ENCODE measurements around the gene HSPB3. TPM values are rescaled to one million over a fixed set of nuclear protein-coding genes. Genes with fewer than 3 reads are reported as not detected.

Gene HSPB3
- total and polyA plus RNA-seq, 2 of the 8 experiments (the other 6 are each of a cell fraction or from before 2014, with no cell fraction given) = not detected

DNA sequence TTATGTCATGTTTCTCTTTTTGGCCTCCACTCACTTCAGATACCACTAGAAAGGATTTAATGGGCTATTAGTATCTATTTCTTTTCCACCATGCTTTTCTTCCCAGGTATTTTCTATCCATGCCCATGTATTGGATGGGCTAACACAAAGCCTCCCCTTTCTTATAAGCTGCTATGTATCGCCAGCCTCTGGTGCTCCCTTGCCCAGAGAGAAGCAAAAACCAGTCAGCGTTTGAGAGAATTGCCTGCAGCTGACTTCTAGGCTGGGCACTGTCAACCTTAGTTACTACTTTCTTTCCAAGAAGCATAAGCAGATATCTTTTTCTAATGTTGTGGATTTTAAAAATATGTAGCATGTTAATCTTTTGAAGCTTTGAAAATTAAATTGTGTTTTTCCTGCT is 30.2 kb upstream of the HSPB3 start (continued):
- TF ChIP-seq, protein P1, sequence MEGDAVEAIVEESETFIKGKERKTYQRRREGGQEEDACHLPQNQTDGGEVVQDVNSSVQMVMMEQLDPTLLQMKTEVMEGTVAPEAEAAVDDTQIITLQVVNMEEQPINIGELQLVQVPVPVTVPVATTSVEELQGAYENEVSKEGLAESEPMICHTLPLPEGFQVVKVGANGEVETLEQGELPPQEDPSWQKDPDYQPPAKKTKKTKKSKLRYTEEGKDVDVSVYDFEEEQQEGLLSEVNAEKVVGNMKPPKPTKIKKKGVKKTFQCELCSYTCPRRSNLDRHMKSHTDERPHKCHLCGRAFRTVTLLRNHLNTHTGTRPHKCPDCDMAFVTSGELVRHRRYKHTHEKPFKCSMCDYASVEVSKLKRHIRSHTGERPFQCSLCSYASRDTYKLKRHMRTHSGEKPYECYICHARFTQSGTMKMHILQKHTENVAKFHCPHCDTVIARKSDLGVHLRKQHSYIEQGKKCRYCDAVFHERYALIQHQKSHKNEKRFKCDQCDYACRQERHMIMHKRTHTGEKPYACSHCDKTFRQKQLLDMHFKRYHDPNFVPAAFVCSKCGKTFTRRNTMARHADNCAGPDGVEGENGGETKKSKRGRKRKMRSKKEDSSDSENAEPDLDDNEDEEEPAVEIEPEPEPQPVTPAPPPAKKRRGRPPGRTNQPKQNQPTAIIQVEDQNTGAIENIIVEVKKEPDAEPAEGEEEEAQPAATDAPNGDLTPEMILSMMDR (IDR thresholded peaks at IDR 0.05; ENCODE audit: control extremely low read depth in 1 of 3, insufficient read depth in 1 of 3, low read depth in 1 of 3, low read length in 3 of 3) = no peak
- TF ChIP-seq CEBPB (IDR thresholded peaks at IDR 0.05; ENCODE audit: low read depth, low read length) (no peak), ZNF274 (IDR thresholded peaks at IDR 0.05; ENCODE audit: borderline replicate concordance, extremely low read depth, low read length) (no peak), FOSL1 (IDR thresholded peaks at IDR 0.05; ENCODE audit: insufficient read depth, low read depth, low read length) (no peak), KDM5A (IDR thresholded peaks at IDR 0.05; ENCODE audit: low read length) (no peak), POLR2A (IDR thresholded peaks at IDR 0.05; ENCODE audit: control extremely low read depth in 1 of 2, low read depth in 2 of 2, low read length in 2 of 2) (no peak), NRF1 (IDR thresholded peaks at IDR 0.05; ENCODE audit: low read depth, low read length) (no peak)
- TF ChIP-seq, protein P2, sequence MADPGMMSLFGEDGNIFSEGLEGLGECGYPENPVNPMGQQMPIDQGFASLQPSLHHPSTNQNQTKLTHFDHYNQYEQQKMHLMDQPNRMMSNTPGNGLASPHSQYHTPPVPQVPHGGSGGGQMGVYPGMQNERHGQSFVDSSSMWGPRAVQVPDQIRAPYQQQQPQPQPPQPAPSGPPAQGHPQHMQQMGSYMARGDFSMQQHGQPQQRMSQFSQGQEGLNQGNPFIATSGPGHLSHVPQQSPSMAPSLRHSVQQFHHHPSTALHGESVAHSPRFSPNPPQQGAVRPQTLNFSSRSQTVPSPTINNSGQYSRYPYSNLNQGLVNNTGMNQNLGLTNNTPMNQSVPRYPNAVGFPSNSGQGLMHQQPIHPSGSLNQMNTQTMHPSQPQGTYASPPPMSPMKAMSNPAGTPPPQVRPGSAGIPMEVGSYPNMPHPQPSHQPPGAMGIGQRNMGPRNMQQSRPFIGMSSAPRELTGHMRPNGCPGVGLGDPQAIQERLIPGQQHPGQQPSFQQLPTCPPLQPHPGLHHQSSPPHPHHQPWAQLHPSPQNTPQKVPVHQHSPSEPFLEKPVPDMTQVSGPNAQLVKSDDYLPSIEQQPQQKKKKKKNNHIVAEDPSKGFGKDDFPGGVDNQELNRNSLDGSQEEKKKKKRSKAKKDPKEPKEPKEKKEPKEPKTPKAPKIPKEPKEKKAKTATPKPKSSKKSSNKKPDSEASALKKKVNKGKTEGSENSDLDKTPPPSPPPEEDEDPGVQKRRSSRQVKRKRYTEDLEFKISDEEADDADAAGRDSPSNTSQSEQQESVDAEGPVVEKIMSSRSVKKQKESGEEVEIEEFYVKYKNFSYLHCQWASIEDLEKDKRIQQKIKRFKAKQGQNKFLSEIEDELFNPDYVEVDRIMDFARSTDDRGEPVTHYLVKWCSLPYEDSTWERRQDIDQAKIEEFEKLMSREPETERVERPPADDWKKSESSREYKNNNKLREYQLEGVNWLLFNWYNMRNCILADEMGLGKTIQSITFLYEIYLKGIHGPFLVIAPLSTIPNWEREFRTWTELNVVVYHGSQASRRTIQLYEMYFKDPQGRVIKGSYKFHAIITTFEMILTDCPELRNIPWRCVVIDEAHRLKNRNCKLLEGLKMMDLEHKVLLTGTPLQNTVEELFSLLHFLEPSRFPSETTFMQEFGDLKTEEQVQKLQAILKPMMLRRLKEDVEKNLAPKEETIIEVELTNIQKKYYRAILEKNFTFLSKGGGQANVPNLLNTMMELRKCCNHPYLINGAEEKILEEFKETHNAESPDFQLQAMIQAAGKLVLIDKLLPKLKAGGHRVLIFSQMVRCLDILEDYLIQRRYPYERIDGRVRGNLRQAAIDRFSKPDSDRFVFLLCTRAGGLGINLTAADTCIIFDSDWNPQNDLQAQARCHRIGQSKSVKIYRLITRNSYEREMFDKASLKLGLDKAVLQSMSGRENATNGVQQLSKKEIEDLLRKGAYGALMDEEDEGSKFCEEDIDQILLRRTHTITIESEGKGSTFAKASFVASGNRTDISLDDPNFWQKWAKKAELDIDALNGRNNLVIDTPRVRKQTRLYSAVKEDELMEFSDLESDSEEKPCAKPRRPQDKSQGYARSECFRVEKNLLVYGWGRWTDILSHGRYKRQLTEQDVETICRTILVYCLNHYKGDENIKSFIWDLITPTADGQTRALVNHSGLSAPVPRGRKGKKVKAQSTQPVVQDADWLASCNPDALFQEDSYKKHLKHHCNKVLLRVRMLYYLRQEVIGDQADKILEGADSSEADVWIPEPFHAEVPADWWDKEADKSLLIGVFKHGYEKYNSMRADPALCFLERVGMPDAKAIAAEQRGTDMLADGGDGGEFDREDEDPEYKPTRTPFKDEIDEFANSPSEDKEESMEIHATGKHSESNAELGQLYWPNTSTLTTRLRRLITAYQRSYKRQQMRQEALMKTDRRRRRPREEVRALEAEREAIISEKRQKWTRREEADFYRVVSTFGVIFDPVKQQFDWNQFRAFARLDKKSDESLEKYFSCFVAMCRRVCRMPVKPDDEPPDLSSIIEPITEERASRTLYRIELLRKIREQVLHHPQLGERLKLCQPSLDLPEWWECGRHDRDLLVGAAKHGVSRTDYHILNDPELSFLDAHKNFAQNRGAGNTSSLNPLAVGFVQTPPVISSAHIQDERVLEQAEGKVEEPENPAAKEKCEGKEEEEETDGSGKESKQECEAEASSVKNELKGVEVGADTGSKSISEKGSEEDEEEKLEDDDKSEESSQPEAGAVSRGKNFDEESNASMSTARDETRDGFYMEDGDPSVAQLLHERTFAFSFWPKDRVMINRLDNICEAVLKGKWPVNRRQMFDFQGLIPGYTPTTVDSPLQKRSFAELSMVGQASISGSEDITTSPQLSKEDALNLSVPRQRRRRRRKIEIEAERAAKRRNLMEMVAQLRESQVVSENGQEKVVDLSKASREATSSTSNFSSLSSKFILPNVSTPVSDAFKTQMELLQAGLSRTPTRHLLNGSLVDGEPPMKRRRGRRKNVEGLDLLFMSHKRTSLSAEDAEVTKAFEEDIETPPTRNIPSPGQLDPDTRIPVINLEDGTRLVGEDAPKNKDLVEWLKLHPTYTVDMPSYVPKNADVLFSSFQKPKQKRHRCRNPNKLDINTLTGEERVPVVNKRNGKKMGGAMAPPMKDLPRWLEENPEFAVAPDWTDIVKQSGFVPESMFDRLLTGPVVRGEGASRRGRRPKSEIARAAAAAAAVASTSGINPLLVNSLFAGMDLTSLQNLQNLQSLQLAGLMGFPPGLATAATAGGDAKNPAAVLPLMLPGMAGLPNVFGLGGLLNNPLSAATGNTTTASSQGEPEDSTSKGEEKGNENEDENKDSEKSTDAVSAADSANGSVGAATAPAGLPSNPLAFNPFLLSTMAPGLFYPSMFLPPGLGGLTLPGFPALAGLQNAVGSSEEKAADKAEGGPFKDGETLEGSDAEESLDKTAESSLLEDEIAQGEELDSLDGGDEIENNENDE (IDR thresholded peaks at IDR 0.05; ENCODE audit: insufficient replicate concordance, low read length) = no peak
- TF ChIP-seq, protein P3, sequence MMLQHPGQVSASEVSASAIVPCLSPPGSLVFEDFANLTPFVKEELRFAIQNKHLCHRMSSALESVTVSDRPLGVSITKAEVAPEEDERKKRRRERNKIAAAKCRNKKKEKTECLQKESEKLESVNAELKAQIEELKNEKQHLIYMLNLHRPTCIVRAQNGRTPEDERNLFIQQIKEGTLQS (IDR thresholded peaks at IDR 0.05; ENCODE audit: insufficient read depth, low read depth, low read length) = no peak

All from H1 (cell line).